Measurements from ENCODE around the gene TAC1.
"Not testable (repeated sequence)": the region's sequence is repeated elsewhere in the genome, so short reads cannot be mapped to it uniquely, and the experiment has no call there.

Gene TAC1

GRCh38 chr7:97731736-97732564 lies at the start of gene TAC1:
TSS of gene TAC1 (plus strand) at chr7:97732086. CDS start at chr7:97732613, 527 bp downstream.
- DNase-seq (ENCODE audit: extremely low read depth in 1 of 2, low read depth in 1 of 2): no peak

- DNase-seq (ENCODE audit: extremely low read depth in 1 of 2, low read depth in 1 of 2): no peak
These were observed 45.9 kb upstream of the TAC1 start for GRCh38 chr7:97685952-97686351.

- no peak for DNase-seq (ENCODE audit: extremely low read depth in 1 of 2, low read depth in 1 of 2)
These were observed 38.3 kb upstream of the TAC1 start for GRCh38 chr7:97693586-97693985.

GRCh38 chr7:97694355-97694754 lies 37.5 kb upstream of the TAC1 start:
- no peak for DNase-seq (ENCODE audit: extremely low read depth in 1 of 2, low read depth in 1 of 2)

GRCh38 chr7:97697396-97697795 lies 34.5 kb upstream of the TAC1 start:
- DNase-seq (ENCODE audit: extremely low read depth in 1 of 2, low read depth in 1 of 2): no peak

GRCh38 chr7:97722386-97722785 lies 9.5 kb upstream of the TAC1 start:
- DNase-seq (ENCODE audit: extremely low read depth in 1 of 2, low read depth in 1 of 2): no peak

- DNase-seq (ENCODE audit: extremely low read depth in 1 of 2, low read depth in 1 of 2): no peak
These were observed 834 bp downstream of the TAC1 start for GRCh38 chr7:97732565-97733275.

GRCh38 chr7:97733276-97734161 lies 1.6 kb downstream of the TAC1 start:
- DNase-seq (ENCODE audit: extremely low read depth in 1 of 2, low read depth in 1 of 2): no peak

GRCh38 chr7:97734255-97734654 lies 2.4 kb downstream of the TAC1 start:
- DNase-seq (ENCODE audit: extremely low read depth in 1 of 2, low read depth in 1 of 2): no peak

GRCh38 chr7:97735075-97735474 lies 3.2 kb downstream of the TAC1 start:
- DNase-seq (ENCODE audit: extremely low read depth in 1 of 2, low read depth in 1 of 2): no peak

GRCh38 chr7:97748482-97748881 lies 16.6 kb downstream of the TAC1 start:
- DNase-seq (ENCODE audit: extremely low read depth in 1 of 2, low read depth in 1 of 2): no peak

- no peak for DNase-seq (ENCODE audit: extremely low read depth in 1 of 2, low read depth in 1 of 2)
These were observed 19.7 kb downstream of the TAC1 start for GRCh38 chr7:97751566-97751965.

- DNase-seq (ENCODE audit: extremely low read depth in 1 of 2, low read depth in 1 of 2): no peak
These were observed 20.3 kb downstream of the TAC1 start for GRCh38 chr7:97752215-97752614.

GRCh38 chr7:97757824-97758223 lies 25.9 kb downstream of the TAC1 start:
- no peak for DNase-seq (ENCODE audit: extremely low read depth in 1 of 2, low read depth in 1 of 2)

GRCh38 chr7:97770850-97771249 lies 39.0 kb downstream of the TAC1 start:
- no peak for DNase-seq (ENCODE audit: extremely low read depth in 1 of 2, low read depth in 1 of 2)

GRCh38 chr7:97771576-97771975 lies 39.7 kb downstream of the TAC1 start:
- DNase-seq (ENCODE audit: extremely low read depth in 1 of 2, low read depth in 1 of 2): no peak

- no peak for DNase-seq (ENCODE audit: extremely low read depth in 1 of 2, low read depth in 1 of 2)
These were observed 40.4 kb downstream of the TAC1 start for GRCh38 chr7:97772045-97772901.

- DNase-seq (ENCODE audit: extremely low read depth in 1 of 2, low read depth in 1 of 2): not testable (repeated sequence)
These were observed 54.5 kb downstream of the TAC1 start for GRCh38 chr7:97786398-97786797.
